ENCODE measurements around the gene MREG. TPM values are rescaled to one million over a fixed set of nuclear protein-coding genes. Genes with fewer than 3 reads are reported as not detected.

The MREG gene
- total and polyA plus RNA-seq, 9 of the 15 experiments (the other 6 are each of a cell fraction or from before 2014, with no cell fraction given) = 0.77 to 3.8 (median 2.3) TPM

- H4K20me1 ChIP-seq (replicated peaks; ENCODE audit: control insufficient read depth, insufficient read depth, low read length) = no peaks in the 10 kb centered on the region
- TF ChIP-seq ZFPM2 (CRISPR knock-in tag; IDR thresholded peaks at IDR 0.05) (no peak), SIN3B (IDR thresholded peaks at IDR 0.05; ENCODE audit: low read depth) (no peak), TBP (optimal IDR thresholded peaks at IDR 0.05; ENCODE audit: low read depth, low read length) (no peak), CHCHD3 (CRISPR knock-in tag; IDR thresholded peaks at IDR 0.05) (no peak), FUS (optimal IDR thresholded peaks at IDR 0.05; ENCODE audit: low read depth, low read length) (no peak), TBL1XR1 (IDR thresholded peaks at IDR 0.05; ENCODE audit: low read length in 2 of 2) (no peak), CHD4 (IDR thresholded peaks at IDR 0.05; ENCODE audit: insufficient read depth, insufficient replicate concordance, low read depth, low read length, poor library complexity, severe bottlenecking) (no peak), IFI16 (CRISPR knock-in tag; IDR thresholded peaks at IDR 0.05) (no peak), NRF1 (conservative IDR thresholded peaks at IDR 0.05 in 1 of 2, IDR thresholded peaks at IDR 0.05 in 1 of 2) (no peak), NR3C1 (CRISPR knock-in tag; IDR thresholded peaks at IDR 0.05) (no peak), SP1 (CRISPR knock-in tag; IDR thresholded peaks at IDR 0.05) (no peak), GABPA (tag; conservative IDR thresholded peaks at IDR 0.05; ENCODE audit: low read depth) (no peak), CXXC5 (CRISPR knock-in tag; IDR thresholded peaks at IDR 0.05) (no peak), ZNF263 (CRISPR knock-in tag; IDR thresholded peaks at IDR 0.05; ENCODE audit: borderline replicate concordance) (no peak), SUPT5H (IDR thresholded peaks at IDR 0.05) (no peak)
- TF ChIP-seq, protein P1, sequence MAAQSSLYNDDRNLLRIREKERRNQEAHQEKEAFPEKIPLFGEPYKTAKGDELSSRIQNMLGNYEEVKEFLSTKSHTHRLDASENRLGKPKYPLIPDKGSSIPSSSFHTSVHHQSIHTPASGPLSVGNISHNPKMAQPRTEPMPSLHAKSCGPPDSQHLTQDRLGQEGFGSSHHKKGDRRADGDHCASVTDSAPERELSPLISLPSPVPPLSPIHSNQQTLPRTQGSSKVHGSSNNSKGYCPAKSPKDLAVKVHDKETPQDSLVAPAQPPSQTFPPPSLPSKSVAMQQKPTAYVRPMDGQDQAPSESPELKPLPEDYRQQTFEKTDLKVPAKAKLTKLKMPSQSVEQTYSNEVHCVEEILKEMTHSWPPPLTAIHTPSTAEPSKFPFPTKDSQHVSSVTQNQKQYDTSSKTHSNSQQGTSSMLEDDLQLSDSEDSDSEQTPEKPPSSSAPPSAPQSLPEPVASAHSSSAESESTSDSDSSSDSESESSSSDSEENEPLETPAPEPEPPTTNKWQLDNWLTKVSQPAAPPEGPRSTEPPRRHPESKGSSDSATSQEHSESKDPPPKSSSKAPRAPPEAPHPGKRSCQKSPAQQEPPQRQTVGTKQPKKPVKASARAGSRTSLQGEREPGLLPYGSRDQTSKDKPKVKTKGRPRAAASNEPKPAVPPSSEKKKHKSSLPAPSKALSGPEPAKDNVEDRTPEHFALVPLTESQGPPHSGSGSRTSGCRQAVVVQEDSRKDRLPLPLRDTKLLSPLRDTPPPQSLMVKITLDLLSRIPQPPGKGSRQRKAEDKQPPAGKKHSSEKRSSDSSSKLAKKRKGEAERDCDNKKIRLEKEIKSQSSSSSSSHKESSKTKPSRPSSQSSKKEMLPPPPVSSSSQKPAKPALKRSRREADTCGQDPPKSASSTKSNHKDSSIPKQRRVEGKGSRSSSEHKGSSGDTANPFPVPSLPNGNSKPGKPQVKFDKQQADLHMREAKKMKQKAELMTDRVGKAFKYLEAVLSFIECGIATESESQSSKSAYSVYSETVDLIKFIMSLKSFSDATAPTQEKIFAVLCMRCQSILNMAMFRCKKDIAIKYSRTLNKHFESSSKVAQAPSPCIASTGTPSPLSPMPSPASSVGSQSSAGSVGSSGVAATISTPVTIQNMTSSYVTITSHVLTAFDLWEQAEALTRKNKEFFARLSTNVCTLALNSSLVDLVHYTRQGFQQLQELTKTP (IDR thresholded peaks at IDR 0.05; ENCODE audit: low read depth in 1 of 2, partially characterized antibody in 2 of 2) = no peak
- H3K79me2 ChIP-seq (ENCODE audit: control insufficient read depth, insufficient read depth, low read length) = no peaks in the 10 kb centered on the region
- intact Hi-C loops (cut with micrococcal nuclease) = loop anchor here (5.0 to 10.0 kb wide), 2 partner anchors 578 to 931 kb away; no protein-coding TSS in a partner anchor
- H3K9me1 ChIP-seq (ENCODE audit: control insufficient read depth, insufficient read depth, low read length) = no peaks in the 10 kb centered on the region
- ChIA-PET CTCF (ENCODE audit: low intra/inter-chr PET ratio) (no interaction called here), POLR2A (interaction anchor here (1.2 kb wide), 1 partner anchor 1672 kb away, joined by 3 read pairs; no protein-coding TSS in a partner anchor)
- peaks cover 0 to 16% of the 10 kb centered on the region in 2 experiments; a peak in 3 of 5 replicates for H3K4me1 ChIP-seq (replicated peaks in 1 of 2; ENCODE audit: control insufficient read depth in 2 of 2, insufficient read depth in 2 of 2, low read length in 2 of 2)
- no peaks in the 10 kb centered on the region for H3K27me3 ChIP-seq (ENCODE audit: control insufficient read depth in 2 of 2, insufficient read depth in 2 of 2, low read length in 2 of 2)
- ATAC-seq = no peak
- H3K9me3 ChIP-seq (replicated peaks; ENCODE audit: control insufficient read depth, insufficient read depth, low read depth, low read length) = no peaks in the 10 kb centered on the region
- no peak overlapping the region for H3K9ac ChIP-seq (ENCODE audit: insufficient read depth in 1 of 2, low read depth in 2 of 2, low read length in 2 of 2)
- no TSS peak for BruUV-seq (replicated peaks)
- no peak for FAIRE-seq
- H3K4me2 ChIP-seq (ENCODE audit: insufficient read depth, low read length) = no peak overlapping the region
- in situ Hi-C loops (cut with MboI) = no loop called here
- no peak overlapping the region for H3K27ac ChIP-seq (ENCODE audit: extremely low read depth, low read depth, low read length)
- DNase-seq (ENCODE audit: extremely low read depth in 1 of 4, low spot score in 3 of 4) = no peak
- WGBS (ENCODE audit: insufficient coverage, low coverage, missing lambda C conversion rate) = 0% methylated on average over 2 of the region's 3 CpGs
- no peak overlapping the region for H3K4me3 ChIP-seq
- H2AFZ ChIP-seq (ENCODE audit: low read depth, low read length) = no peak overlapping the region
- no peaks in the 10 kb centered on the region for H3K36me3 ChIP-seq (ENCODE audit: control insufficient read depth, insufficient read depth, low read length)
Measured at GRCh38 chr2:215933151-215933550, 80.2 kb downstream of the MREG start.

Measured in K562 (cell line).